SK-N-SH treated with all-trans-retinoic acid at 6 μM for 48 hours (cell line): ENCODE measurements around the gene PRSS21.

Experiments used
- ATAC-seq: fragments of 200-7000 bp; cut with Tn5 transposase; 3 replicates; pipeline ENCODE4 v1.9.1; 2020; ENCODE audit warnings: mild to moderate bottlenecking, moderate library complexity
- ARNTL ChIP-seq: fragments of 450-650 bp; formaldehyde crosslinking; IDR thresholded peaks from 2 replicates; pipeline ENCODE4 v1.5.0; 2020; ENCODE audit warnings: low read depth, mild to moderate bottlenecking, moderate library complexity, borderline replicate concordance
- BACH2 ChIP-seq: fragments of 250-450 bp; sonication (Bioruptor Pico); IDR thresholded peaks from 2 replicates; pipeline ENCODE4 v1.9.0; 2021; ENCODE audit warnings: mild to moderate bottlenecking, borderline replicate concordance
- ESRRG ChIP-seq: fragments of 250-450 bp; sonication (Bioruptor Pico); IDR thresholded peaks from 2 replicates; pipeline ENCODE4 v1.6.1; 2021; ENCODE audit warnings: mild to moderate bottlenecking
- GLIS3 ChIP-seq: fragments of 250-450 bp; sonication (Bioruptor Pico); IDR thresholded peaks from 2 replicates; pipeline ENCODE4 v1.5.0; 2020; ENCODE audit warnings: mild to moderate bottlenecking, moderate library complexity
- ISL1 ChIP-seq: fragments of 250-450 bp; sonication (Bioruptor Pico); IDR thresholded peaks from 2 replicates; pipeline ENCODE4 v2.1.2; 2022; ENCODE audit warnings: mild to moderate bottlenecking, moderate library complexity
- OSR1 ChIP-seq: fragments of 250-450 bp; sonication (Bioruptor Pico); IDR thresholded peaks from 2 replicates; pipeline ENCODE4 v1.8.0; 2022; ENCODE audit warnings: moderate library complexity, mild to moderate bottlenecking, inconsistent platforms
- POU6F1 ChIP-seq: fragments of 250-450 bp; sonication (Bioruptor Pico); IDR thresholded peaks from 2 replicates; pipeline ENCODE4 v1.8.0; 2021; ENCODE audit warnings: low read depth, mild to moderate bottlenecking, moderate library complexity, borderline replicate concordance
- PPARA ChIP-seq: fragments of 250-450 bp; sonication (Bioruptor Pico); IDR thresholded peaks from 2 replicates; pipeline ENCODE4 v1.5.0; 2020; ENCODE audit warnings: mild to moderate bottlenecking, borderline replicate concordance
- RARB ChIP-seq: fragments of 250-450 bp; sonication (Bioruptor Pico); IDR thresholded peaks from 2 replicates; pipeline ENCODE4 v1.8.0; 2021; ENCODE audit warnings: mild to moderate bottlenecking, moderate library complexity
- SNAI2 ChIP-seq: fragments of 250-450 bp; sonication (Bioruptor Pico); IDR thresholded peaks from 2 replicates; pipeline ENCODE4 v1.5.0; 2020; ENCODE audit warnings: mild to moderate bottlenecking, moderate library complexity
- TSHZ2 ChIP-seq: fragments of 250-450 bp; sonication (Bioruptor Pico); IDR thresholded peaks from 2 replicates; pipeline ENCODE4 v1.5.0; 2020; ENCODE audit warnings: mild to moderate bottlenecking, moderate library complexity
- ZC3H10 ChIP-seq: fragments of 250-450 bp; sonication (Bioruptor Pico); IDR thresholded peaks from 2 replicates; pipeline ENCODE4 v1.5.1; 2021; ENCODE audit warnings: mild to moderate bottlenecking, moderate library complexity
- ZFP3 ChIP-seq: fragments of 250-450 bp; sonication (Bioruptor Pico); IDR thresholded peaks from 2 replicates; pipeline ENCODE4 v1.5.0; 2020; ENCODE audit warnings: mild to moderate bottlenecking, moderate library complexity
- ZFP30 ChIP-seq: fragments of 450-650 bp; formaldehyde crosslinking; IDR thresholded peaks from 2 replicates; pipeline ENCODE4 v1.5.0; 2022; ENCODE audit warnings: mild to moderate bottlenecking, moderate library complexity
- ZNF70 ChIP-seq: fragments of 450-650 bp; formaldehyde crosslinking; IDR thresholded peaks from 2 replicates; pipeline ENCODE4 v1.5.0; 2020; ENCODE audit warnings: mild to moderate bottlenecking, moderate library complexity
- ZNF8 ChIP-seq: fragments of 450-650 bp; formaldehyde crosslinking; IDR thresholded peaks from 2 replicates; pipeline ENCODE4 v1.5.0; 2020; ENCODE audit warnings: mild to moderate bottlenecking, moderate library complexity
- TF ChIP-seq, protein P1 (sequence below): fragments of 250-450 bp; sonication (Bioruptor Pico); IDR thresholded peaks from 2 replicates; pipeline ENCODE4 v1.5.1; 2021; ENCODE audit warnings: mild to moderate bottlenecking, moderate library complexity
- TF ChIP-seq, protein P2 (sequence below): fragments of 250-450 bp; sonication (Bioruptor Pico); IDR thresholded peaks from 2 replicates; pipeline ENCODE4 v1.8.0; 2020; ENCODE audit warnings: mild to moderate bottlenecking, moderate library complexity, borderline replicate concordance
- TF ChIP-seq, protein P3 (sequence below): fragments of 250-450 bp; sonication (Bioruptor Pico); IDR thresholded peaks from 2 replicates; pipeline ENCODE4 v1.5.1; 2020; ENCODE audit warnings: low read depth, mild to moderate bottlenecking, moderate library complexity

PRSS21 gene

GRCh38 chr16:2860826-2861567, 44.0 kb downstream of the PRSS21 start (continued):
- TF ChIP-seq, protein P1, sequence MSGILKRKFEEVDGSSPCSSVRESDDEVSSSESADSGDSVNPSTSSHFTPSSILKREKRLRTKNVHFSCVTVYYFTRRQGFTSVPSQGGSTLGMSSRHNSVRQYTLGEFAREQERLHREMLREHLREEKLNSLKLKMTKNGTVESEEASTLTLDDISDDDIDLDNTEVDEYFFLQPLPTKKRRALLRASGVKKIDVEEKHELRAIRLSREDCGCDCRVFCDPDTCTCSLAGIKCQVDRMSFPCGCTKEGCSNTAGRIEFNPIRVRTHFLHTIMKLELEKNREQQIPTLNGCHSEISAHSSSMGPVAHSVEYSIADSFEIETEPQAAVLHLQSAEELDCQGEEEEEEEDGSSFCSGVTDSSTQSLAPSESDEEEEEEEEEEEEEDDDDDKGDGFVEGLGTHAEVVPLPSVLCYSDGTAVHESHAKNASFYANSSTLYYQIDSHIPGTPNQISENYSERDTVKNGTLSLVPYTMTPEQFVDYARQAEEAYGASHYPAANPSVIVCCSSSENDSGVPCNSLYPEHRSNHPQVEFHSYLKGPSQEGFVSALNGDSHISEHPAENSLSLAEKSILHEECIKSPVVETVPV (CRISPR knock-in tag), result no peak
- TF ChIP-seq, protein P2, sequence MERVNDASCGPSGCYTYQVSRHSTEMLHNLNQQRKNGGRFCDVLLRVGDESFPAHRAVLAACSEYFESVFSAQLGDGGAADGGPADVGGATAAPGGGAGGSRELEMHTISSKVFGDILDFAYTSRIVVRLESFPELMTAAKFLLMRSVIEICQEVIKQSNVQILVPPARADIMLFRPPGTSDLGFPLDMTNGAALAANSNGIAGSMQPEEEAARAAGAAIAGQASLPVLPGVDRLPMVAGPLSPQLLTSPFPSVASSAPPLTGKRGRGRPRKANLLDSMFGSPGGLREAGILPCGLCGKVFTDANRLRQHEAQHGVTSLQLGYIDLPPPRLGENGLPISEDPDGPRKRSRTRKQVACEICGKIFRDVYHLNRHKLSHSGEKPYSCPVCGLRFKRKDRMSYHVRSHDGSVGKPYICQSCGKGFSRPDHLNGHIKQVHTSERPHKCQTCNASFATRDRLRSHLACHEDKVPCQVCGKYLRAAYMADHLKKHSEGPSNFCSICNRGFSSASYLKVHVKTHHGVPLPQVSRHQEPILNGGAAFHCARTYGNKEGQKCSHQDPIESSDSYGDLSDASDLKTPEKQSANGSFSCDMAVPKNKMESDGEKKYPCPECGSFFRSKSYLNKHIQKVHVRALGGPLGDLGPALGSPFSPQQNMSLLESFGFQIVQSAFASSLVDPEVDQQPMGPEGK, result no peak
- TF ChIP-seq, protein P3, sequence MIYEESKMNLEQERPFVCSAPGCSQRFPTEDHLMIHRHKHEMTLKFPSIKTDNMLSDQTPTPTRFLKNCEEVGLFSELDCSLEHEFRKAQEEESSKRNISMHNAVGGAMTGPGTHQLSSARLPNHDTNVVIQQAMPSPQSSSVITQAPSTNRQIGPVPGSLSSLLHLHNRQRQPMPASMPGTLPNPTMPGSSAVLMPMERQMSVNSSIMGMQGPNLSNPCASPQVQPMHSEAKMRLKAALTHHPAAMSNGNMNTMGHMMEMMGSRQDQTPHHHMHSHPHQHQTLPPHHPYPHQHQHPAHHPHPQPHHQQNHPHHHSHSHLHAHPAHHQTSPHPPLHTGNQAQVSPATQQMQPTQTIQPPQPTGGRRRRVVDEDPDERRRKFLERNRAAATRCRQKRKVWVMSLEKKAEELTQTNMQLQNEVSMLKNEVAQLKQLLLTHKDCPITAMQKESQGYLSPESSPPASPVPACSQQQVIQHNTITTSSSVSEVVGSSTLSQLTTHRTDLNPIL (CRISPR knock-in tag), result no peak
- TF ChIP-seq PPARA (CRISPR knock-in tag) (no peak), GLIS3 (CRISPR knock-in tag) (no peak), ZFP30 (CRISPR knock-in tag) (no peak)

GRCh38 chr16:2865651-2866050, 48.6 kb downstream of the PRSS21 start:
- no peak for ATAC-seq
- TF ChIP-seq TSHZ2, result no peak
- TF ChIP-seq SNAI2 (CRISPR knock-in tag), result no peak
- no peak for TF ChIP-seq RARB
- TF ChIP-seq OSR1 (CRISPR knock-in tag), result no peak
- no peak for TF ChIP-seq ZC3H10
- no peak for TF ChIP-seq ISL1
- no peak for TF ChIP-seq BACH2 (CRISPR knock-in tag)
- TF ChIP-seq, protein P1 (CRISPR knock-in tag), result no peak
- TF ChIP-seq ZFP30 (CRISPR knock-in tag), result no peak
- no peak for TF ChIP-seq ESRRG (CRISPR knock-in tag)
- no peak for TF ChIP-seq ZNF8
- no peak for TF ChIP-seq GLIS3 (CRISPR knock-in tag)
- TF ChIP-seq, protein P3 (CRISPR knock-in tag), result no peak
- TF ChIP-seq, protein P2, result no peak
- TF ChIP-seq PPARA (CRISPR knock-in tag), result no peak
- TF ChIP-seq ZNF70, result no peak
- TF ChIP-seq ZFP3 (CRISPR knock-in tag), result no peak
- no peak for TF ChIP-seq POU6F1 (CRISPR knock-in tag)
- no peak for TF ChIP-seq ARNTL (CRISPR knock-in tag)
